Spleen (tissue), 11 donors: ENCODE data around the gene ERBB2. TPM values are rescaled to one million over a fixed set of nuclear protein-coding genes. Genes with fewer than 3 reads are reported as not detected.
"Not testable (repeated sequence)": the region's sequence is repeated elsewhere in the genome, so short reads cannot be mapped to it uniquely, and the experiment has no call there.

ENCODE experiments used
- DNase-seq: peaks from one replicate; pipeline ENCODE4 v3.0.0-alpha.2; 2020
- H3K27ac ChIP-seq, 8 donors: fragments of 200-600 bp; sonication (generic) in 7 of 8; 1 replicate in 4 of 8; 2 replicates in 4 of 8; pipeline versions ENCODE4 v1.5.0 to v1.8.0; 2016 to 2021; ENCODE audit warnings: inconsistent platforms in 4 of 8, mild to moderate bottlenecking in 4 of 8, moderate library complexity in 1 of 8
- H3K27me3 ChIP-seq, 7 donors: fragments of 200-600 bp; sonication (generic) in 6 of 7; replicated peaks in 1 of 7; 1 replicate in 4 of 7; 2 replicates in 3 of 7; pipeline versions ENCODE4 v1.5.0 to v1.8.0; 2016 to 2021; ENCODE audit warnings: inconsistent platforms in 3 of 7, mild to moderate bottlenecking in 1 of 7
- H3K36me3 ChIP-seq, 6 donors: fragments of 200-600 bp; sonication (generic) in 5 of 6; 1 replicate in 4 of 6; 2 replicates in 2 of 6; pipeline versions ENCODE4 v1.5.0 to v1.8.0; 2016 to 2021; ENCODE audit warnings: inconsistent platforms in 2 of 6
- H3K4me1 ChIP-seq, 6 donors: fragments of 200-600 bp; sonication (generic) in 5 of 6; 1 replicate in 3 of 6; 2 replicates in 3 of 6; pipeline versions ENCODE4 v1.5.0 to v1.8.0; 2016 to 2021; ENCODE audit warnings: inconsistent platforms in 3 of 6
- H3K4me3 ChIP-seq, 8 donors: fragments of 200-600 bp; sonication (generic) in 7 of 8; 1 replicate in 4 of 8; 2 replicates in 4 of 8; pipeline versions ENCODE4 v1.5.0 to v1.8.0; 2016 to 2021; ENCODE audit warnings: inconsistent platforms in 4 of 8, mild to moderate bottlenecking in 4 of 8, moderate library complexity in 2 of 8
- H3K9me3 ChIP-seq, 8 donors: fragments of 200-600 bp; sonication (generic) in 7 of 8; 1 replicate in 4 of 8; 2 replicates in 4 of 8; pipeline versions ENCODE4 v1.5.0 to v1.8.0; 2016 to 2021; ENCODE audit warnings: inconsistent platforms in 4 of 8
- CTCF ChIP-seq, 11 experiments: fragments of 200-600 bp in 7 of 11; fragments of 450-650 bp in 4 of 11; sonication (generic) in 4 of 11; IDR thresholded peaks in 8 of 11; conservative IDR thresholded peaks in 3 of 11; 1 replicate in 7 of 11; 2 replicates in 4 of 11; pipeline versions ENCODE4 v1.4.0 to v1.8.0; 2016 to 2021; ENCODE audit warnings: antibody characterized with exemption in 11 of 11, inconsistent platforms in 4 of 11, mild to moderate bottlenecking in 1 of 11
- POLR2A ChIP-seq, 3 donors: fragments of 450-650 bp; IDR thresholded peaks; one replicate each; pipeline ENCODE4 v1.5.1; 2017; ENCODE audit warnings: antibody characterized with exemption in 3 of 3, mild to moderate bottlenecking in 1 of 3
- POLR2AphosphoS5 ChIP-seq, 3 donors: sonication (generic); formaldehyde crosslinking; IDR thresholded peaks; one replicate each; pipeline ENCODE4 v1.5.1; 2017; ENCODE audit warnings: antibody characterized with exemption in 3 of 3
- WGBS, 5 donors: extraction: QIAGEN DNeasy Blood & Tissue Kit in 3 of 5; methylation state at CpG; one replicate each; pipeline versions ENCODE4 v1.1.5 to v1.1.7; 2013 to 2018; 5-methylcytosine and 5-hydroxymethylcytosine counted together
- intact Hi-C: fragments of 100-400 bp; cut with DNase I; formaldehyde crosslinking; loops from one replicate; pipeline ENCODE4 v1.15.0; 2023; ENCODE audit warnings: low total_unique reads
- polyA plus RNA-seq, 3 donors: library from polyadenylated mRNA; stranded (reverse); fragments of 200-250 nt; gene quantifications; one replicate each; pipeline ENCODE4 v1.2.1, GENCODE V29; 2013
- total RNA-seq, 7 donors: library from RNA; depleted of rRNA in 3 of 7; stranded (reverse); fragments of >200 nt in 3 of 7; fragmentation: NEBNext Ultra II Directional in 4 of 7; extraction: Animal tissue kit (Norgen Biotek cat#: 25700) in 4 of 7; gene quantifications; one replicate each; pipeline versions ENCODE4 v1.1.0 to v1.2.1, GENCODE V29; 2016 to 2021
- donor health status: healthy with polysubstance abuse.
- donor health status: DM: no; HTN: no; CAD: no; lungs with moderate emphysema.
- donor health status: DM: no; HTN: no; CAD: no.
- donor health status: Bipolar disorder and iron deficiency.
- donor health status: healthy.
- donor health status: DM: no; HTN: no; CAD: no.
- donor health status: DM: yes; HTN: yes; CAD: no.

Gene ERBB2
- total and polyA plus RNA-seq, 10 donors = 3.4 to 15.9 (median 10.2) TPM

GRCh38 chr17:39759204-39759603 lies 59.3 kb downstream of the ERBB2 start:
- Histone ChIP-seq H3K27ac (peak overlapping the region in 7 of 8 donors; percentile 35 to 99 (median 98)), H3K4me1 (peaks cover 35 to 98% (median 53%) of the 10 kb centered on the region in 6 donors), H3K27me3 (no peaks in the 10 kb centered on the region), H3K9me3 (no peaks in the 10 kb centered on the region), H3K4me3 (no peak overlapping the region), H3K36me3 (peaks cover 0 to 39% (median 11%) of the 10 kb centered on the region in 6 donors)
- 63 to 77% (median 69%) methylated on average over 5 of the region's 5 CpGs for WGBS, 5 donors
- no peak for DNase-seq
- TF ChIP-seq POLR2AphosphoS5 (IDR thresholded peaks at IDR 0.05) (peak; percentile 22 to 71 (median 37)), CTCF (IDR thresholded peaks at IDR 0.05 in 8 of 11, conservative IDR thresholded peaks at IDR 0.05 in 3 of 11) (no peak)
- intact Hi-C loops = loop anchor here (10.0 kb wide), 1 partner anchor 106 kb away; the partner anchor contains the start of genes IKZF3 and ZPBP2

DNA sequence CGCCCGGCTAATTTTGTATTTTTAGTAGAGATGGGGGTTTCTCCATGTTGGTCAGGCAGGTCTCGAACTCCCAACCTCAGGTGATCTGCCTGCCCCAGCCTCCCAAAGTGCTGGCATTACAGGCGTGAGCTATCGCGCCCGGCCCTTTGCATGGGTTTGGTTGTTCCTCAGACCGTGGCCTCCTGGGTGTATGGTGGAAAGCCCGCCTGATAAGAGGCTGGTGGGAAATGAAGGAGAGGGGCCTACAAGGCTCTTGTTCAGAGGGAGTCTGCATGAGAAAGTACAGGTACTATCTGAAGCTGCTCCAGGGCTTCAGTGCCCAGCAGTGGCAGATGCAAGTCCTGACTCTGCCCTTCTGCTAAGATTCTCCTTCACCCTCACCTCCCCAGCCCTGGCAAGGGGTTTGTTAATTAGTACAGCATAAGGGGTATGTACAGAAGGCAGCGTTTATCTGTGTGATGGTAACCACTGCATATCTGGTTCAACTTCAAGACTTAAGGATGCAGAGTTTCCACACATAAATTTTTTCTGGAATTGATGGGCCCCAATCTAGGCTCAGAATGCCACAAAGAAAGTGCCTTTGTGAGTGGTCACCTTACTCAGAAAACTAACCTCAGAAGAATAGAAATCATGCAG lies 62.1 kb downstream of the ERBB2 start:
- no peak for TF ChIP-seq POLR2A (IDR thresholded peaks at IDR 0.05)
- peak; percentile 36 to 44 (median 41) for TF ChIP-seq POLR2AphosphoS5 (IDR thresholded peaks at IDR 0.05)
- TF ChIP-seq CTCF (IDR thresholded peaks at IDR 0.05 in 8 of 11, conservative IDR thresholded peaks at IDR 0.05 in 3 of 11) = no peak
- Histone ChIP-seq H3K4me3 (no peak overlapping the region), H3K36me3 (peaks cover 0 to 64% (median 30%) of the 10 kb centered on the region in 6 donors), H3K9me3 (no peaks in the 10 kb centered on the region), H3K4me1 (peaks cover 24 to 100% (median 55%) of the 10 kb centered on the region in 6 donors), H3K27ac (peak overlapping the region in 3 of 8 donors; percentile 3 to 92 (median 33)), H3K27me3 (no peaks in the 10 kb centered on the region)
- 90 to 94% (median 91%) methylated on average over 10 of the region's 10 CpGs for WGBS, 5 donors
- DNase-seq = no peak
- intact Hi-C loops = no loop called here

DNA sequence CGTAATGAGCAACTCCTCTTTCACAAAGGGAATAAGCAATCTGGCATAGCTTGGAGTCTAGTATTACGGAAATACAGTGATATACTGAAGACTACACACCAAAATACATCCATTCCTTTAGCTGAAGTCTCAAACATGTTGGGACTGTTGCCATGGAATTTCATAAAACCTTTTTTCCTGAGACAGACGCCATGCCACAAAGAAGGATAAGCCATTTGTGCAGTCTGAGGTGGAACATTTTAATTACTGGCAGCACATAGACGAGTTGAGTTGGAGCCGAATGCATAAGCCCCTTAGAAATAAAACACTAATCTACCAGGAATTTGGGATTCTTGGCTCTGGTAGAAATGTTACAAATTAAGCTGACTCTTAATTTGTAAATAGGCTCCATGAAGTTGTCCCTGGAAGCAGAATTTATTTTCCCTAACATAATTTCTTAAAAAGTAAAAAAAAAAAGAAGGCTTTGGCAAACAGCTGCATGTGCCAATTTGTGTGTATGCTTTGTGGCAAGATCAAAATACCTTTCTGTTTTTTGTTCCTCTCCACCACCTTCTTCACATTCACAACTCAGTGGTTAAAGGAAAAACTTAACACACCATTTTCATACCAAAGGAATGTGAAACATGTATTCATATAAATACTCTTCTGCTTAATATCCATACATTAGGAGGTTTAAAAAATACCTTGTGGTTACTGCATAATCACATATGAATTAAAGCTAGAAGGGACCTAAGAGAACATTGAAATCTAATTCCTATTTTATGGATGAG lies 63.4 kb downstream of the ERBB2 start:
- intact Hi-C loops = no loop called here
- 72 to 85% (median 82%) methylated on average over 5 of the region's 5 CpGs for WGBS, 5 donors
- peaks cover 0 to 70% (median 30%) of the 10 kb centered on the region in 6 donors for H3K36me3 ChIP-seq
- H3K4me1 ChIP-seq = peaks cover 13 to 100% (median 55%) of the 10 kb centered on the region in 6 donors
- no peaks in the 10 kb centered on the region for H3K27me3 ChIP-seq
- H3K4me3 ChIP-seq = no peak overlapping the region
- peak overlapping the region in 3 of 8 donors; percentile 41 to 92 (median 88) for H3K27ac ChIP-seq
- H3K9me3 ChIP-seq = no peaks in the 10 kb centered on the region
- no peak for DNase-seq
- TF ChIP-seq CTCF (IDR thresholded peaks at IDR 0.05 in 8 of 11, conservative IDR thresholded peaks at IDR 0.05 in 3 of 11) = no peak
- TF ChIP-seq POLR2AphosphoS5 (IDR thresholded peaks at IDR 0.05) = no peak
- TF ChIP-seq POLR2A (IDR thresholded peaks at IDR 0.05) = no peak

GRCh38 chr17:39764171-39764570 lies 64.3 kb downstream of the ERBB2 start:
- H3K27ac ChIP-seq = peak overlapping the region in 3 of 8 donors; percentile 23 to 92 (median 88)
- H3K9me3 ChIP-seq, DNase-seq, H3K4me3 ChIP-seq, H3K27me3 ChIP-seq, intact Hi-C loops: not testable (repeated sequence)
- H3K4me1 ChIP-seq = peaks cover 16 to 100% (median 55%) of the 10 kb centered on the region in 6 donors
- 67 to 87% (median 77%) methylated on average over 3 of the region's 3 CpGs for WGBS, 5 donors
- TF ChIP-seq POLR2AphosphoS5 (IDR thresholded peaks at IDR 0.05) = peak in 1 of 3 donors; percentile 19
- H3K36me3 ChIP-seq = peaks cover 0 to 79% (median 30%) of the 10 kb centered on the region in 6 donors
